Osteocyte (in vitro differentiated cells): ENCODE data around the gene HEG1. TPM values are rescaled to one million over a fixed set of nuclear protein-coding genes. Genes with fewer than 3 reads are reported as not detected.

Experiments used
- DNase-seq: peaks from one replicate; pipeline ENCODE4 v3.0.0; 2021; ENCODE audit warnings: mixed read lengths; ENCODE audit not compliant: unreplicated experiment; ENCODE audit errors: extremely low spot score
- H3K27ac Mint-ChIP-seq: one replicate; pipeline ENCODE4 v1.8.0; 2021; ENCODE audit warnings: mild to moderate bottlenecking, mixed read lengths; ENCODE audit not compliant: unreplicated experiment
- H3K27me3 Mint-ChIP-seq: one replicate; pipeline ENCODE4 v1.8.0; 2021; ENCODE audit warnings: mixed read lengths; ENCODE audit not compliant: unreplicated experiment
- H3K36me3 Mint-ChIP-seq: one replicate; pipeline ENCODE4 v1.8.0; 2021; ENCODE audit warnings: mixed read lengths; ENCODE audit not compliant: unreplicated experiment
- H3K4me1 Mint-ChIP-seq: one replicate; pipeline ENCODE4 v1.8.0; 2021; ENCODE audit warnings: mixed read lengths; ENCODE audit not compliant: unreplicated experiment
- H3K4me3 Mint-ChIP-seq: one replicate; pipeline ENCODE4 v1.8.0; 2021; ENCODE audit warnings: mild to moderate bottlenecking, moderate library complexity, mixed read lengths; ENCODE audit not compliant: unreplicated experiment
- H3K9me3 Mint-ChIP-seq: one replicate; pipeline ENCODE4 v1.8.0; 2021; ENCODE audit warnings: mixed read lengths; ENCODE audit not compliant: unreplicated experiment
- long read RNA-seq: library from polyadenylated mRNA; unstranded; transcript quantifications from one replicate; pipeline ENCODE4 v2.0.0, GENCODE V29; 2021
- total RNA-seq: library from RNA; stranded (reverse); gene quantifications from 2 replicates; pipeline ENCODE4 v1.2.1, GENCODE V29; 2021
- TF ChIP-seq, protein P1 (sequence below): fragments of 200-600 bp; sonication (generic); IDR thresholded peaks from 2 replicates; pipeline ENCODE4 v1.5.0; 2021; ENCODE audit warnings: antibody characterized with exemption, mild to moderate bottlenecking, moderate library complexity

Gene HEG1, protein sequence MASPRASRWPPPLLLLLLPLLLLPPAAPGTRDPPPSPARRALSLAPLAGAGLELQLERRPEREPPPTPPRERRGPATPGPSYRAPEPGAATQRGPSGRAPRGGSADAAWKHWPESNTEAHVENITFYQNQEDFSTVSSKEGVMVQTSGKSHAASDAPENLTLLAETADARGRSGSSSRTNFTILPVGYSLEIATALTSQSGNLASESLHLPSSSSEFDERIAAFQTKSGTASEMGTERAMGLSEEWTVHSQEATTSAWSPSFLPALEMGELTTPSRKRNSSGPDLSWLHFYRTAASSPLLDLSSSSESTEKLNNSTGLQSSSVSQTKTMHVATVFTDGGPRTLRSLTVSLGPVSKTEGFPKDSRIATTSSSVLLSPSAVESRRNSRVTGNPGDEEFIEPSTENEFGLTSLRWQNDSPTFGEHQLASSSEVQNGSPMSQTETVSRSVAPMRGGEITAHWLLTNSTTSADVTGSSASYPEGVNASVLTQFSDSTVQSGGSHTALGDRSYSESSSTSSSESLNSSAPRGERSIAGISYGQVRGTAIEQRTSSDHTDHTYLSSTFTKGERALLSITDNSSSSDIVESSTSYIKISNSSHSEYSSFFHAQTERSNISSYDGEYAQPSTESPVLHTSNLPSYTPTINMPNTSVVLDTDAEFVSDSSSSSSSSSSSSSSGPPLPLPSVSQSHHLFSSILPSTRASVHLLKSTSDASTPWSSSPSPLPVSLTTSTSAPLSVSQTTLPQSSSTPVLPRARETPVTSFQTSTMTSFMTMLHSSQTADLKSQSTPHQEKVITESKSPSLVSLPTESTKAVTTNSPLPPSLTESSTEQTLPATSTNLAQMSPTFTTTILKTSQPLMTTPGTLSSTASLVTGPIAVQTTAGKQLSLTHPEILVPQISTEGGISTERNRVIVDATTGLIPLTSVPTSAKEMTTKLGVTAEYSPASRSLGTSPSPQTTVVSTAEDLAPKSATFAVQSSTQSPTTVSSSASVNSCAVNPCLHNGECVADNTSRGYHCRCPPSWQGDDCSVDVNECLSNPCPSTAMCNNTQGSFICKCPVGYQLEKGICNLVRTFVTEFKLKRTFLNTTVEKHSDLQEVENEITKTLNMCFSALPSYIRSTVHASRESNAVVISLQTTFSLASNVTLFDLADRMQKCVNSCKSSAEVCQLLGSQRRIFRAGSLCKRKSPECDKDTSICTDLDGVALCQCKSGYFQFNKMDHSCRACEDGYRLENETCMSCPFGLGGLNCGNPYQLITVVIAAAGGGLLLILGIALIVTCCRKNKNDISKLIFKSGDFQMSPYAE (N-terminal part only)
- total RNA-seq, result 123 and 129 TPM in 2 replicates
- long read RNA-seq, partial matches to known transcripts, result 6 of 66 reads
- long read RNA-seq, other reads (novel, unspliced or antisense), result 58 of 66 reads

DNA sequence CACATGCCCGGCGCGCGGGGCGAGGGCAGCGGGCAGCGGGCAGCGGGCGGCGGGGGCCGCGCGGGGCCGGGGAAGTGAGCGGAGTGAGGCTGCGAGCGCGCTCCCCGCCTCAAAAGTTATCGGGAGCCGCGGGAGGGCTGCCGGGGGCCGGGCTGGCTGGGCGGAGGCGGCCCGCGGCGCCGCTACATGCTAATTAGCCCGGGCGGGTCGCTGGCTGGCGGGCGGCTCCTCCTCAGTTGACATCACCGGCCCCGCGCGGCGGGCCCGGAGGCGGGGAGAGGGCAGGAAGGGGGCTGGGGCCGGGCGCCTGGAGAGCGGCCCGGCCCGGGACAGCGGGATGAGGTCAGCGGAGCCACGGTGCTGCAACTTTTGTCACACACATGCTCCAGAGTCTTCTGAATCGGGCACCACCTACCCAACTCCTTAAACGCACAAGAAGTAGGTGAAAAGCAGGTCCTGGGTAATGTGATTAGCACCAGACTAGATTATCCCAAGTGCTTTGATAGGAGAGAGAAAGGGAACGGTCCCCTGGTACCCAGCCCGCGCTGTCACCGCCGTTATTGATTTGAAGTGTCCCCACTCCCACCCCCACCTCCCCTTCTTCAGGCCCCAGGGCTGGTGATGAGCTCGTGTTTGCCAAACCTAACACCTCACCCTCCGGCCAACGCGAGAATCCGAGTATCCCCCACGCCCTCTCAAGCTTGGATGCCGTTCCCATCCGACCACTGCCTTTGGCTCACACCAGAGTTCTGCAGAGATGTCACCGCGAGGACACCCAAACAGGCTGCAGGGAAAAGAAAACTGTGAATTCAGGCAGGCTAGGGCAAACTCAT is at the start of gene HEG1:
HEG1 (minus strand) TSS at position 85 of the 833 bp plus-strand sequence. CDS start 107 bp downstream, outside the sequence.
- DNase-seq, result peak; percentile 89
- H3K36me3 Mint-ChIP-seq, result no peaks in the 10 kb centered on the region
- peak within 1 kb of the TSS; percentile 91 for H3K4me3 Mint-ChIP-seq
- peaks cover 58% of the 10 kb centered on the region for H3K4me1 Mint-ChIP-seq
- TF ChIP-seq, protein P1, sequence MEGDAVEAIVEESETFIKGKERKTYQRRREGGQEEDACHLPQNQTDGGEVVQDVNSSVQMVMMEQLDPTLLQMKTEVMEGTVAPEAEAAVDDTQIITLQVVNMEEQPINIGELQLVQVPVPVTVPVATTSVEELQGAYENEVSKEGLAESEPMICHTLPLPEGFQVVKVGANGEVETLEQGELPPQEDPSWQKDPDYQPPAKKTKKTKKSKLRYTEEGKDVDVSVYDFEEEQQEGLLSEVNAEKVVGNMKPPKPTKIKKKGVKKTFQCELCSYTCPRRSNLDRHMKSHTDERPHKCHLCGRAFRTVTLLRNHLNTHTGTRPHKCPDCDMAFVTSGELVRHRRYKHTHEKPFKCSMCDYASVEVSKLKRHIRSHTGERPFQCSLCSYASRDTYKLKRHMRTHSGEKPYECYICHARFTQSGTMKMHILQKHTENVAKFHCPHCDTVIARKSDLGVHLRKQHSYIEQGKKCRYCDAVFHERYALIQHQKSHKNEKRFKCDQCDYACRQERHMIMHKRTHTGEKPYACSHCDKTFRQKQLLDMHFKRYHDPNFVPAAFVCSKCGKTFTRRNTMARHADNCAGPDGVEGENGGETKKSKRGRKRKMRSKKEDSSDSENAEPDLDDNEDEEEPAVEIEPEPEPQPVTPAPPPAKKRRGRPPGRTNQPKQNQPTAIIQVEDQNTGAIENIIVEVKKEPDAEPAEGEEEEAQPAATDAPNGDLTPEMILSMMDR, result no peak
- H3K27me3 Mint-ChIP-seq, result no peaks in the 10 kb centered on the region
- H3K9me3 Mint-ChIP-seq, result no peaks in the 10 kb centered on the region
- peak within 1 kb of the TSS; percentile 92 for H3K27ac Mint-ChIP-seq

DNA sequence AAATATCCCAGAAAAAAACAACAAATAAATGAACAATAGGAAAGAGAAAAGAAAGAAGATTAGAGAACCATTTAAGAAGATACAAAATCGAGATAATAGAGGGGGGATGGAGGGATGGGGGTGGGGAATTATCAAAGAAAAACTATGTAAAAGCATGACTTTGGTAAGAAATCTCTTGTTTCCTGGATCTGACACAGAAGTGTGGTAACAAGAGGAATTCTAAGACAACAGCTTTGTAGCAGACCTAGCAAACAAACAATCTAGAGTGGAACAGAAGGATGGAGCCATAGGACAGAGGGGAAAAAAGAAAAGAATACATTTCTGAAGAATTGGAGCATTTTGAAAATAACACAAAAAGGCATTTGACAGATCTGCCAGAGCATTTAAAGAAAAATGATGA is 49.3 kb upstream of the HEG1 start:
- DNase-seq, result no peak
- H3K27me3 Mint-ChIP-seq, result no peaks in the 10 kb centered on the region
- TF ChIP-seq, protein P1, result no peak
- peaks cover 28% of the 10 kb centered on the region for H3K4me1 Mint-ChIP-seq
- peaks cover 11% of the 10 kb centered on the region for H3K9me3 Mint-ChIP-seq
- H3K27ac Mint-ChIP-seq, result no peak overlapping the region
- H3K4me3 Mint-ChIP-seq, result no peak overlapping the region
- H3K36me3 Mint-ChIP-seq, result peaks cover 2% of the 10 kb centered on the region

DNA sequence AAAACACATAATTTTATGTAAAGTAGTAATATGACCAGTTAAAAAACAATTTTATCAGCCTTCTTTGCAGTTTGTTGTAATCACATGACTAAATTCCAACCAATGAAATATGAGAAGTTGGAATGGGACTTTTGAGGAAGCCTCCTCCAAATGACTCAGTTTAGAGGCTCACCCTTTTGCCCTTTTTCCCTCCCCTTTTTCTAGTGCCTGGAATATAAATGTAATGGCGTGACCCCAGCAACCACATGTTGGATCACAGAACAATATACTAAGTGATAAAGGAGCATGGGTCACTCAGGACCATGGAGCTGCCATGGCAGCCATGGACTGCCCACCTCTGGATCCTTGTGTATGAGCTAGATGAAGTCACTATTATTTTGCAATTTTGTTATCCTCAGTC is 48.8 kb upstream of the HEG1 start:
- no peak for DNase-seq
- peaks cover 15% of the 10 kb centered on the region for H3K9me3 Mint-ChIP-seq
- H3K4me1 Mint-ChIP-seq, result peaks cover 23% of the 10 kb centered on the region
- TF ChIP-seq, protein P1, result no peak
- H3K36me3 Mint-ChIP-seq, result peaks cover 2% of the 10 kb centered on the region
- no peaks in the 10 kb centered on the region for H3K27me3 Mint-ChIP-seq
- H3K27ac Mint-ChIP-seq, result no peak overlapping the region
- no peak overlapping the region for H3K4me3 Mint-ChIP-seq

DNA sequence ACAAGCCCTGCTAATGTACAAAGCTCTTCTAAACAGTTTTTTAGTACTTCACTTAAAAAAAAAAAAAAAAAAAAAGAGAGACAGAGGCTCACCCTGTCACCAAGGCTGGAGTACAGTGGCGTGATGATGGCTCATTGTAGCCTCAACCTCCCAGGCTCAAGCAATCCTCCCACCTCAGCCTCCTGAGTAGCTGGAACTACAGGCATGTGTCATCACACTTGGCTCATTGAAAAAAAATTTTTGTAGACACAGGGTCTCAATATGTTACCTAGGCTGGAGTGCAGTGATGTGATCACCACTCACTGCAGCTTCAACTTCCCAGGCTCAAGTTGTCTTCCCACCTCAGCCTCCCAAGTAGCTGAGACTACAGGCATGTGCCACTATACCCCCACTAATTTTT is 47.6 kb upstream of the HEG1 start:
- H3K9me3 Mint-ChIP-seq, result peaks cover 15% of the 10 kb centered on the region
- TF ChIP-seq, protein P1, result no peak
- no peak overlapping the region for H3K27ac Mint-ChIP-seq
- H3K4me1 Mint-ChIP-seq, result peaks cover 16% of the 10 kb centered on the region
- no peaks in the 10 kb centered on the region for H3K27me3 Mint-ChIP-seq
- peaks cover 2% of the 10 kb centered on the region for H3K36me3 Mint-ChIP-seq
- no peak for DNase-seq
- no peak overlapping the region for H3K4me3 Mint-ChIP-seq
